SKM-1 treated with dmso at 0.1 percent for 144 hours (cell line): ENCODE data around the gene ATG4B.

ENCODE experiments used
- DNase-seq: peaks from one replicate; lab custom pipeline; 2025; ENCODE audit not compliant: unreplicated experiment; lab: John Stamatoyannopoulos, UW

The ATG4B gene

GRCh38 chr2:241680827-241681599 is 43.5 kb downstream of the ATG4B start:
- no peak for DNase-seq

GRCh38 chr2:241686324-241686649 is 48.8 kb downstream of the ATG4B start:
- DNase-seq = no peak

DNA sequence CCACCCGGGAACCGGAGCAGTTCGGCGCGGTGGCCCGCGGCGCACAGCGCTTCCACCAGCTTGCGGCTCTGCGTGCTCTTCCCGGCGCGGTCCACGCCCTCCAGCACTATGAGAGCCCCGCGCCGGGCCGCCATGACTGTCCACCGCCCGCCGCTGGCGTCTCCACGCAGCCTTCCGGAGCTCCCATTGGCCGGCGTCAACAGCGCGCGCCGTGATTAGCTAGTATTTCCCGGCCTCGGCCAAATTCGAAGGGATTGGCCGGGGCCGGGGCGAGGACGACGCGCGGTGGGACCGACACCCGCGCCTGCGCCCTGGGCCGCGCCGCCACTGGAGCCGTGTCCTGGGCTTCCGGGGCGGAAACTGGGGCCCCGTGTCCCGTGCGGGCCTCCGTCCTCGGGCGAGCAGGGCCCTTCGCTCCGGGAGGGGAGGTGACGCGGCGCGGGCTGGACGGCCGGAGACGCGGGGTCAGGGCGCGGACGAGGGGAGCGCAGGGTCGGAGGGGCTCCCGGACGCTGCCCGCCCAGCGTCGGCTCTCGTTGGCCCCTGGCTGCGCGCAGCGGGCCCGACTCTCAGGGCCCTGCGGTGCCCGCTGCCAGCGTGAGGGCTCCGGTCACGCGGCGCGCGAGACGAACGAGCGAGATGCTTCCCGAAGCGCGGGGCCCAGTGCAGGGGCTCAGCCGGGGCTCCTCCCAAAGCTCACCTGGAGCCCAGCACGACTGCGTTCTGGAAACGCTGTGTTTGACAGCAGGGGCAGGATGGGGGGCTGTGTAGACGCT is 49.3 kb downstream of the ATG4B start, which contains the start of gene DTYMK:
Gene DTYMK (minus strand): TSS at position 166 of the 776 bp plus-strand sequence. CDS start 32 bp downstream, at position 134.
- DNase-seq = peak; percentile 94

- no peak for DNase-seq
Observed at GRCh38 chr2:241689306-241689705, 51.8 kb downstream of the ATG4B start.

- DNase-seq = no peak
Observed at GRCh38 chr2:241690202-241690717, 52.8 kb downstream of the ATG4B start.

- no peak for DNase-seq
Observed at GRCh38 chr2:241692448-241692847, 55.0 kb downstream of the ATG4B start.

DNA sequence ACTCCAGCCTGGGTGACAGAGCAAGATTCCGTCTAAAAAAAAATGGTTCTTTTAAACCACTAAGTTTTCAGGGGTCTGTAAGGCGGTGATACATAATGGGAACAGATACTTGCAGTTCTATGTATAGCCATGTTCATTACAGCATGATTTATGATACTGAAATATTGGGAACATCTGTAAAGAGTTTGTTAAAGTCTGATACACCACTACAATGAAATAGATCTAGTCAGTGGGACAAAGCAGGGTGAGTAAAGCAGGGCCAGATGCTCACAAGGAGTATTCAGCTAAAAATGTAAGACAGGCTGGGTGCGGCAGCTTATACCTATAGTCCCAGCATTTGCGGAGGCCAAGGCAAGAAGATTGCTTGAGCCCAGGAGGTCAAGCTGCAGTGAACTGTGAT is 58.2 kb downstream of the ATG4B start:
- DNase-seq = no peak

- no peak for DNase-seq
Observed at GRCh38 chr2:241701149-241701398, 63.6 kb downstream of the ATG4B start.

GRCh38 chr2:241701399-241702154 is 64.1 kb downstream of the ATG4B start, which contains the start of gene ING5:
Gene ING5, plus strand, starts transcription at chr2:241702039. Its CDS starts 27 bp downstream, at chr2:241702066.
- peak; percentile 84 for DNase-seq

- peak; percentile 58 for DNase-seq
Observed at GRCh38 chr2:241702155-241703031, 64.9 kb downstream of the ATG4B start.

GRCh38 chr2:241703032-241703604 is 65.6 kb downstream of the ATG4B start:
- no peak for DNase-seq

DNA sequence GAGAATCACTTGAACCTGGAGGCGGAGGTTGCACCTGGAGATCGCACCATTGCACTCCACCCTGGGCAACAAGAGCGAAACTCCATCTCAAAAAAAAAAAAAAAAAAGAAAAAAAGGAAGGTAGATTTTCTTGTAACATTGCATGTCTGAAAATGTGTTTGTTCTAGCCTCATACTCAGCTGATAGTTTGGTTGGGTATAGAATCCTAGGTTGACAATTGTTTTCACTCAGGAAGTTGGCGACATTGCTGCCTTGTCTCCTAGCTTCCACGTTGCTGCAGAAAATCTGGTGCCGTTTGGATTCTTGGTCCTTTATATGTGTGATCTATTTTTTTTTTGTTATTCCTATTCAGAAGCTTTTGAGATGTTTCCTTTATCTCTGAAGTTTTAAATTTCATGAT is 69.0 kb downstream of the ATG4B start:
- no peak for DNase-seq

GRCh38 chr2:241708879-241709278 is 71.4 kb downstream of the ATG4B start:
- DNase-seq = no peak

- DNase-seq = no peak
Observed at GRCh38 chr2:241719093-241719492, 81.6 kb downstream of the ATG4B start.

GRCh38 chr2:241720099-241720498 is 82.6 kb downstream of the ATG4B start:
- no peak for DNase-seq

DNA sequence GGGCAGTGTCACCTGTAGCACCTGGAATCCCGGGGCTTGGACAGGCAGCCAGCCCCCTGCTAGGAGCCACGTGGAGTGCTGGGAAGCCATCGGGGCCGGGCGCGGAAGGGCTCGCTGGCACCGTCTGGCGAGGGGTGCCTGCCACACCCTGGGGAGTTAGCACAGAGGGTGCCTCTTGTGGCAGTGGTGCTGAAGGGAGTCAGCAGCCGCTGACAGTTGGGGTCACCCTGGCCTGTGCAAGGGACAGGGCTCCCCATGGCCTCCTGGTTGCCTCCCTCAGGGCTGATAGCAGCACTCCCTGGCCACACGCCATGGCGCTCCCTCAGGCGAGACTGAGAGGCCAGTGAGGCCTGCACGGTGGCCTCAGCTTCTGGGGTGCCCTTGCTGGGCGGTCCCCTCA is 83.1 kb downstream of the ATG4B start:
- no peak for DNase-seq

GRCh38 chr2:241721852-241722251 is 84.4 kb downstream of the ATG4B start:
- no peak for DNase-seq

DNA sequence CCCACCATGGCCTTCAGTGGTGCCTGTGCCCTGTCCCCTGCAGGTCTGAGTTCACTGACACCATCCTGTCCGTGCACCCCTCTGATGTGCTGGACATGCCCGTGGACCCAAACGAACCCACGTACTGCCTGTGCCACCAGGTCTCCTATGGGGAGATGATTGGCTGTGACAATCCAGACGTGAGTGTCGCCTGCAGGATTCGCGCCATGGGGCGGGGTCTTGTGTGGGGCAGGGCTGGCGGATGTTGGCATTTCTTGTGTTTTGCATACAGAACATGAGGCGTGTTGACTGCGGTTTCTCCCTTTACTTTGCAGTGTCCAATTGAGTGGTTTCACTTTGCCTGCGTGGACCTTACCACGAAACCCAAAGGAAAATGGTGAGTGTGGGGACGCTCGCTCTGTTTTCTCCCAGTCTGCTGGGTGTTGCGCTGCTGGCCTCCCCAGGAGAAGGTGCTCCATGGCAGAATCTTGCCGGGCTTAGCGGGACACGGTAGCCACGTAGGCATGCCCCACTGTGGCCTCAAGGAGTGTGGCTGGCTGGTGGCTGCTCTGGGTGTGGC is 85.5 kb downstream of the ATG4B start:
- no peak for DNase-seq
